Measurements from ENCODE around the gene RNPEPL1. TPM values are rescaled to one million over a fixed set of nuclear protein-coding genes. Genes with fewer than 3 reads are reported as not detected.
"Not testable (repeated sequence)": the region's sequence is repeated elsewhere in the genome, so short reads cannot be mapped to it uniquely, and the experiment has no call there.

The RNPEPL1 gene
- 44.6 TPM for total RNA-seq

GRCh38 chr2:240567872-240568677, at the start of gene RNPEPL1:
Gene RNPEPL1 (plus strand): TSS chr2:240568484. CDS start chr2:240568587, 103 bp downstream.
- ATAC-seq: peak; percentile 27

DNA sequence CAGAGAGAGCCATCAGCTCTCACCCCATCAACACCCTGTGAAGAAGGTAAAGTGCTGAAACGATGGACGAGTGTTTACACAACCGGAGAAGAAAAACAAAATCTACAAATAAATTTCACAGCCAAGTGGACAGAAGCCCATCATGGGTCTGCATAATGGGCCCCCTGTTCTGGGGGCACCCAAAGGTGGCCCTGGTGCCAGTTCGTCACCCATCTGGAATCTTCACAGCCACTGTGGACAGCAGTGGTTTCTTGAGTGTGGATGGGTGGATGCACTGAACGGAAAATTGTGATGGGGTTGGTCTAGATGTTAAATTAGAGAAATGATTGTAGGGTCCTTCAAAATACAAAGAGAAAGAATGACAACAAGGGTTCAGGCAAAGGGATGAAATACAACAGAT, 49.3 kb upstream of the RNPEPL1 start:
- no peak for ATAC-seq

DNA sequence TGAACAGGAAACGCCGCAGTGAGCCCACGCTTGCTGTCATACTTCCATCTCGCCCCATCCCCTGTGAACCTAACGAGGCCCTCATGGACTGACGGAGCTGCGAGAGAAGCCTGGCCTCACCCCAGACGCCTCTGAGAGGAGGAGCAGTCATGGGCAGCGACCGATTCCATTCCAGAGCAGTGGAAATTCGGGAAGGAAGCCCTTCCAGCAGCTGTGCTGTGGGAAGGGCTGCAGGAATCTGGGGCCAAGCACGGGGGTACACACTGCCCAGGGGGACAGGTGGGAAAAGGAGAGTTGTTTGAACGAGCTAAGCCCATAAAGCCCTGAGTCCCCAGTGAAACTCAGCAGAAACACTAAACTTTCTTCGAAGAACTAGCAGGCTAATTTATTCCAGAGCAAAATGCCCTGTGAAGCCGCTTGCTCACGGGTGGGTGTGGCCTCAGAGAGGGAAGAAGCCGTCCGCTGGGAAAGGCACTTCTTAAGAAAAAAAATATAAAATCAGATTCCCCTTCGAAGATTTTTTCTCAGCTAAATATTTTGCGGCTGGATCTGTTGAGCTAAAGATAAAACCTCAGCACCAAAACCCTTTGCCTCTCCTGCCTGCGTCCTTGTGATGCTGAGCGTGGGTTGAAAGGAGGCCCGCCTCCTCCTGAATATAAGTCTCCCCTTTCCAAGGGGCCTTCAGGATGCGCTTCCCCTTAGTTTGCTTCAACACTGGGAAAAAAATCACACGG, 48.7 kb upstream of the RNPEPL1 start:
- no peak for ATAC-seq

DNA sequence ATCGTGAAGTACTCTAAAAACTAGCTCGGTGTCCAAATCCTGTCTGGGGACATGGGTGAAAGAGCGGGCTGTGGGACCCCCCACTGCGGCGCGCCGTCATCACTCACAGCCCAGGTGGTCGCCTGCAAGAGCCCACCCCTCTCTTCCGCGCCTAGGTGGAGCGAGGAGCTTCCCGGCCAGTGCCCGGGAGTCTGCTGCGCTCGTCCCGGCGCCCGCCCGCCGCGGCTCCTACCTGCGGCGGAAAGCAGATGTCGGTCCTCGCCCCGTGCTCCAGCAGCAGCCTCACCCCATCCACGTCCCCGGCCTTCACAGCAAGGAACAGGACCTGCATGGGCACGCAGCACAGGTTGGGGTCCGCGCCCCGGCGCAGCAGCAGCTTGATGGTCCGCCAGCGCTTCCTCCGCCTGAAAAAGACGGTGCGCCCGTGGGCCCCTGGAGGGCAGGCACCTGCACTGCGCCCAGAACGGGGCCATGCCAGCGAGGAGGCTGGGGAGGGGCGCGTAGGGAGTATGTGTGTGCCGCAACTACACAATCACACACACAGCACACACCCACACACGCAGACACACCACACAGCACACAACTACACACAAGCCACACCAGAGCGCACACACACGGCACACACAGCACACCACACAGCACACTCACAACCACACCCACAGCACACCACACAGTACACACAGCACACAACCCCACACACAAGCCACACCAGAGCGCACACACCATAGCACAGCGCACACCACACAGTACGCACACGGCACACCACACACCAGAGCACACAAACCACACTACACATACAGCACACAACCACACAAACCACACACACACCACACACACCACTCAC, 47.9 kb upstream of the RNPEPL1 start:
- ATAC-seq: peak; percentile 57

DNA sequence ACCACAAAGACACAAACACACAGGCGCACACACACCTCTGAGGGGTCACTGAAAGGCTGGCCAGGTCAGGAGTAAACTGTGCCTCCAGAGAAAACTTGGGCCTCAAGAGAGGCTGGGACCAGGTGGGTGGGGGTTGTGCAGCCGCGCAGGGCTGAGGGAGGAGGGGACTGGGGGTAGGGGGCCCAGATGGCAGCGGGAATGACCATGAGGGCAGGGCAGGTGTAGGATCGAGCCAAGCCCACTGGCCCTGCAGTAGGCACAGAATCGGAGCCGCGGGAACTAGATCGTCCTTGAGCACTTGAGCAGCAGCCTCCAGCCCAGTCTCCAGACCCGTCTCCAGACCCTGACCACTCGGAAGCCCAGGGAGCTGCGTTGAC, 47.3 kb upstream of the RNPEPL1 start:
- no peak for ATAC-seq

- not testable (repeated sequence) for ATAC-seq
Measured at GRCh38 chr2:240521885-240522284, 46.4 kb upstream of the RNPEPL1 start.

DNA sequence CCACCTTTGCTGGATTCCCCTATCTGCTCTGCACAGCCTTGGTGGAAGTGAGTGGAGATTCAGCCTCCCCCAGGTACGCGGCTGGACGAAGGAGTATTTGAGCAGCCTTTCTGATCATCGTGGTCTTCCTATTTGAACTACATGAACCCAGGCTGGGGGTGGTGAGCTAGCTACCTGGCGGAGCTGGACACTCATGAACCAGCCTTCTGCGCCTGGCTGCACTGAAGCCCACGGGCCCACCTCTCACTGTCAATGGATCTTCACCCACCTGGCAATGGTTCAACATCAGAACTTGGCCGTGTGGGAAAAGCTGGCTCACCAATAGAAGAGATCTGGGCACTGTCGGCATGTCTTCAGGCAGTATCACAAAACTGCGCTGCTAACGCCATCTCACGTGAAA, 45.9 kb upstream of the RNPEPL1 start:
- ATAC-seq: no peak

DNA sequence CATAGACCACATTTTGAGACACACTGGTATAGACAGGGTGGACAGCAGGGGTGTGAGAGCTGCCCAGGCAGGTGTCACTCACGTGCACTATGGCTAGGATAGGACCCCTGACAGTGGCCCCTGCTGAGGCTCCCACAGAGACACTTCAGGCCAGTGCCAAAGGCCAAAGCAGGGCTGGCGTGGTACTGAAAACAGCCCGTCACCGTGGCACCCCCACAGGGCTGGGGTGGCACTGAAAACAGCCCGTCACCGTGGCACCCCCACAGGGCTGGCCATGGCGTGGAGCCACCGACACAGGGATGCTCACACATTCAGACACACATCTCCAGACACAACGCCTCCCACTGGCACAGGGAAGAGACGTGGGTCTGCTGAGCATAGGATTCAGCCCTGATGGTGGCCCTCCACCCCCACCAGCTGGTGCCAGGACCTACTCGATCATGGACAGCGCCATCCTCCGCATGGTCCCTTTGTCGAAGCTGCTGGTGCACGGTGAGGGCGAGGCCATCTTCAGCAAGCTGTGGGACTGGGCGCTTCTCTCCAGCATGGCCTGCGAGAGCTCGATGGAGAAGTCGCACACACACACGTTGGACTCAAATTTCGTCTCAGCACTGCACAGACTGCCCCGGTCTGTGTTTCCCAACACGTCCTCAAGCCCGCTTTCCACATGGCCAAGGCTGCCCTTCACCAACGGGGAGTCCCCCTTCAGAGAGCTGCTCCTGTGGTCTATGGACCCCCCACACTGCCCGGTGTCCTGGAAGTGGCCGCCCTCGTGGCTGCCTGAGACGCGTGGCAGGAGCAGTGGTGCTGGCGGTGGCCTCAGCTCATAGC, 44.6 kb upstream of the RNPEPL1 start:
- ATAC-seq: no peak

GRCh38 chr2:240524963-240525718, 43.1 kb upstream of the RNPEPL1 start:
- no peak for ATAC-seq

DNA sequence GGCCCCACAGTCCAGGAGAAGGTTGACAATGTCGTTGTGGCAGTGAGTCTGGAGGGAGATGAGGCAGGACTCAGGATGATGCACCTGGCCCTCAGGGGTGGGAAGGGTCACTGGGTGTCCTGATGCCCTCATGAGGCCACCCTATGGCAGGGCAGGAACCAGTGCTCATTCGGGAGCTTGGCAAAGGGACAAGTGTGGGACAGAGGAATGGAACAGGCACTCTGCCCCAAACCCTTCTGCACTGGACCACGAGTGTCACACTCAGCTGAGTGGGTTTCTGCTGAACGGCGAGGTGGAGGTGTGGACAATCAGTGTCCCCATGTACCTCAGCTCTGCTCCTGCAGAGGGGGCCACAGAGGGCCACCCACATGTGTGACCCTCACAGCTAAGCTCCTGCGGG, 42.5 kb upstream of the RNPEPL1 start:
- no peak for ATAC-seq

- no peak for ATAC-seq
Measured at GRCh38 chr2:240526521-240526920, 41.8 kb upstream of the RNPEPL1 start.

- ATAC-seq: no peak
Measured at GRCh38 chr2:240527153-240527750, 41.0 kb upstream of the RNPEPL1 start.

DNA sequence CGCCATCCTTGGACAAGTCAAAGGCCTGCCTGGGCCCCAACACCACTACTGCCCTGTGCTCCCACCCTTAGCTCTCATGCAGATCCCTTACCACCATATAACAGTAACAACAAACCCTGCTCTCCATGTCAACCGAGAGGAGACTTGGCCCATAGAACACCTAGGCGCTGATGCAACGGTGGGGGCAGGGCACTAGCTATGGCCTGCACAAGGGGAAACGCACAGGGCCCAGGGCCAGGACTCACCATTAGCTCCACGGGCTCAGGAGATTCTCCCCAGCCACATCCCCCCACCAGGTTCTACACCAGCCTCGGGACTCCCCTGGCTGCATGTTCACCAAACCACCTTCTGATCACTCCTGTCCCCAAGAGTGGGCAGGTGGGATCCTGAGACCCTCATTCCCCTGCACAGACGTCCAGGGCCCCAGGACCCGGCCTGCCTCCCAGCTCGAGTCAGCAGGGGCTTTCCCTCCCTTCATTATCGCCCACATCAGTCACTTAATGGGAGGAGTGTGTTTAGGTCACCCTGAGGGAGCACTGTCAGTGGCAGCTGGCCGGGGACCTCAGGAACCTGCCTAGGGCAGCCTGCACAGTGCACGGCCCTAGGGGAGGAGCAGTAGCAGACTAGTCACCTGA, 39.8 kb upstream of the RNPEPL1 start:
- no peak for ATAC-seq

DNA sequence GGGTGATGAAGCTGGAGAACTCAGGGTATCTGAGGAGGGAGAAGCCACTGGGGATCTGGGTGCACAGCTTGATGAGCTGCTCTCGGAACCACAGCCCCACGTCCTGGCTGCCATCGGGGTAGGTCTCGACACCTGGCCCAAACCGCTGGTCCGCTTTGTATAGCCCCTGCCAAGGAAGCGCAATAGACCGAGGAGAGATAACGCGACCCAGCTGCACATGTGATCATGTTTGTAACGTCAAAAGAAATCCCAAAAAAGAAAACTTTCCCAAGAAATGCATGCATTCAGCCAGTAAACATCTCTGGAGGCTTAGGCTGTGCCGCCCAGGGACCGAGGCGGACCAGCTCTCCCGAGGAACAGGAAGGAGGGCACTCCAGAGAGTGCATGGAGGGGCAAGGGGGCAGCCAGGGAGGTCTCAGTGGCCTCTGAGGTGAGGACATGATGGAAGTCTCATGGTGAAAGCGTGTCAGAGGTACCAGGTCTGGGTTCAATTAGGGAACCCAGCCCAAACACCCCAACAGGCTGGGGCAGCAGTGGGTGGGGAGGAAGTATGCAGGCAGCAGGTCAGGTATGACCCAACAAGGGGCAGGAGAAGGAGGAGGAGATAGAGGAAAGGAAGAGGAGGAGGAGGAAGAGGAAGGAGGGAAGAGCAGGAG, 38.8 kb upstream of the RNPEPL1 start:
- ATAC-seq: no peak

GRCh38 chr2:240530181-240530580, 38.1 kb upstream of the RNPEPL1 start:
- no peak for ATAC-seq

GRCh38 chr2:240531038-240531437, 37.2 kb upstream of the RNPEPL1 start:
- no peak for ATAC-seq

- no peak for ATAC-seq
Measured at GRCh38 chr2:240532031-240532775, 36.1 kb upstream of the RNPEPL1 start.

- ATAC-seq: no peak
Measured at GRCh38 chr2:240538031-240538780, 30.1 kb upstream of the RNPEPL1 start.
